ENCODE results near the gene SELENOW.
"Not testable (repeated sequence)": the region's sequence is repeated elsewhere in the genome, so short reads cannot be mapped to it uniquely, and the experiment has no call there.

Gene SELENOW

GRCh38 chr19:47780215-47780551 is 1.7 kb downstream of the SELENOW start:
- no peak for DNase-seq (ENCODE audit: extremely low read depth in 1 of 2, low read depth in 1 of 2)

DNA sequence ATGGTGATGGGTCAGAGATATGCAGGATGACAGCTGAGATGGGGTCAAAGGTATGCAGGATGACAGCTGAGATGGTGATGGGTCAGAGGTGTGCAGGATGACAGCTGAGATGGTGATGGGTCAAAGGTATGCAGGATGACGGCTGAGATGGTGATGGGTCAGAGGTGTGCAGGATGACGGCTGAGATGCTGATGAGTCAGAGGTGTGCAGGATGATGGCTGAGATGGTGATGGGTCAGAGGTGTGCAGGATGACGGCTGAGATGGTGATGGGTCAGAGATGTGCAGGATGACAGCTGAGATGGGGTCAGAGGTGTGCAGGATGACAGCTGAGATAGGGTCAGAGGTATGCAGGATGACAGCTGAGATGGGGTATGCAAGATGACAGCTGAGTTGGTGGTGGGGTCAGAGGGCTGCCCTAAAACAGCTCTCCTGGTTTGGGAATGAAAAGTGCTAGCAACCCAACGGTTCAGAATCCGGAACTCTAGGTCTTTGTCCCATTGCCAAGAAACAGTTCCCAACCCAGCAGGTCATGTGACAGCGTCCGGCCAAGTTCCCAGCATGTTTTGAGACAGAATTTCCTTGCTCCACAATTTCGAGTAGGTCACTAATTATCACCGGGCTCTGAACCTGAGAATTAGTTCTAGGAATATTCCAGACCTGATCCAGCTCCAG is 3.2 kb downstream of the SELENOW start:
- no peak for DNase-seq (ENCODE audit: extremely low read depth in 1 of 2, low read depth in 1 of 2)

DNA sequence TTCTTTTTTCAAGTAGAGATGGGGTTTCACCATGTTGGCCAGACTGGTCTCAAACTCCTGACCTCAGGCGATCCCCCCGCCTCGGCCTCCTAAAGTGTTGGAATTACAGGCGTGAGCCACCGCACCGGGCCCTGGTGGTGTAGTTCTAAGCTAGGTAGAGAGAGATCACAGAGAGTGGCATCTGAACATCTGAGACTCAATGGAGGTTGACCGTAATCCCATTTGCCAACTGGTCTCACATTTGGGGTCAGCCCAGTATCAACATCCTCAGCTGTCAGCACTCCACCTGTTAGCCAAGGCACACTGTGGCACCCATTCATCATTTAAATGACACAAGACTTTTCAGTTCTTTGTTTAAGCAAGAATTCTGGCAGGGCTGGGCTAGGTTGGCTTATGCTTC is 8.1 kb downstream of the SELENOW start:
- DNase-seq (ENCODE audit: extremely low read depth in 1 of 2, low read depth in 1 of 2): no peak

- not testable (repeated sequence) for DNase-seq (ENCODE audit: extremely low read depth in 1 of 2, low read depth in 1 of 2)
Observed at GRCh38 chr19:47787307-47787706, 8.8 kb downstream of the SELENOW start.

- DNase-seq (ENCODE audit: extremely low read depth in 1 of 2, low read depth in 1 of 2): not testable (repeated sequence)
Observed at GRCh38 chr19:47789811-47790210, 11.3 kb downstream of the SELENOW start.

DNA sequence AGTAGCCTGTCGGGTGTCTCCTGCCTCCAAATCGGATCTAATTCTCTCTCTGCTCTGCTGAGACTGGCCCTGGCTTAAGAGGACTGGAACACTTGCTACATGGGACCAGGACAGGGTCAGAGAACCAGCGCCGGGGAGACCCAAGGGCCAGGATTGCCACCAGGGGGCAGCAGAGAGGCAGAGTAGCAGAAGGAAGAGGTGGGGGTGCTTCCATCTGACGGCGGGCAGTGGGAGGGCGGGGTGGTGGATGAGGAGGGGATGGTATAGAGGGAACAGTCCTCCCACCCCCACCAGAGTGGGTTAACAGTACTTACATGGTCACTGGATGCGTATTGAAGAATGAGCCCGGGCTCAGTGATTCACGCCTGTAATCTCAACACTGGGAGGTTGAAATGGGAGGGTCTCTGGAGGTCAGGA is 11.9 kb downstream of the SELENOW start:
- peak; percentile 59 to 77 for DNase-seq (ENCODE audit: extremely low read depth in 1 of 2, low read depth in 1 of 2)

GRCh38 chr19:47792616-47793015 is 14.1 kb downstream of the SELENOW start:
- no peak for DNase-seq (ENCODE audit: extremely low read depth in 1 of 2, low read depth in 1 of 2)

DNA sequence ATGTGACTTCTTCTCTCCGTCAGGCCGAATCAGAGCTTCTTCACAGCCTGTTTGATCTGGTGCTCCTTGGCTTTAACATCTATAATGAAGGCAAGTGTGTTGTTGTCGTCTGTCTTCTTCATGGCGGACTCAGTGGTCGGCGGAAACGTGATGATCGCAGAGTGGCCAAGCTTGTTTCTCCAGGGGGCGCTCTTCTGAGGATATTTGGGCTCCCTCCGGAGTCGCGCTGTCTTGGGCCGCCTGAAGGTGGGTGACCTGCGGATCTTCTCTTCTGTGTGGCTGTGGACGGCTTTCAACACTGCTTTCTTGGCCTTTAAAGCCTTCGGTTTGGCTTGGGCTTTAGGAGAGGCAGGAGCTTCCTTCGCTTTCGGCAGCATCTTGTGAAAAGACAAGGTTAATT is 16.0 kb downstream of the SELENOW start:
- no peak for DNase-seq (ENCODE audit: extremely low read depth in 1 of 2, low read depth in 1 of 2)

DNA sequence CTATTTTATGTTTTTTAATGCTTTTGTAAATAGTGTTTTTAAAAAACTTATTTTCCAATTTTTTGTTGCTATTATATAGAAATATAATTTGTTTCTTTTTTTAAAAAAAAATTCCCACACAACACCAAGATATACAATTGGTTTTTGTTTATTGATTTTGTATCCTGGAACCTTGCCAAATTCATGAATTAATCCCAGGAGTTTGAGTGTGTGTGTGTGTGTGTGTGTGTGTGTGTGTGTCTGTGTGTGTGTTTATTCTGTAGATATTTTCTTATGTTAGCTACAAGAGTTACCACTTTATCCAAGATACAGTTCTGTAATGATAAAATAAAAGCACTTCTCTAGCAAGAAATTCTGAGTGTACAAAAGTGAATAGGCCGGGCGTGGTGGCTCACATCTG is 18.3 kb downstream of the SELENOW start:
- DNase-seq (ENCODE audit: extremely low read depth in 1 of 2, low read depth in 1 of 2): no peak

DNA sequence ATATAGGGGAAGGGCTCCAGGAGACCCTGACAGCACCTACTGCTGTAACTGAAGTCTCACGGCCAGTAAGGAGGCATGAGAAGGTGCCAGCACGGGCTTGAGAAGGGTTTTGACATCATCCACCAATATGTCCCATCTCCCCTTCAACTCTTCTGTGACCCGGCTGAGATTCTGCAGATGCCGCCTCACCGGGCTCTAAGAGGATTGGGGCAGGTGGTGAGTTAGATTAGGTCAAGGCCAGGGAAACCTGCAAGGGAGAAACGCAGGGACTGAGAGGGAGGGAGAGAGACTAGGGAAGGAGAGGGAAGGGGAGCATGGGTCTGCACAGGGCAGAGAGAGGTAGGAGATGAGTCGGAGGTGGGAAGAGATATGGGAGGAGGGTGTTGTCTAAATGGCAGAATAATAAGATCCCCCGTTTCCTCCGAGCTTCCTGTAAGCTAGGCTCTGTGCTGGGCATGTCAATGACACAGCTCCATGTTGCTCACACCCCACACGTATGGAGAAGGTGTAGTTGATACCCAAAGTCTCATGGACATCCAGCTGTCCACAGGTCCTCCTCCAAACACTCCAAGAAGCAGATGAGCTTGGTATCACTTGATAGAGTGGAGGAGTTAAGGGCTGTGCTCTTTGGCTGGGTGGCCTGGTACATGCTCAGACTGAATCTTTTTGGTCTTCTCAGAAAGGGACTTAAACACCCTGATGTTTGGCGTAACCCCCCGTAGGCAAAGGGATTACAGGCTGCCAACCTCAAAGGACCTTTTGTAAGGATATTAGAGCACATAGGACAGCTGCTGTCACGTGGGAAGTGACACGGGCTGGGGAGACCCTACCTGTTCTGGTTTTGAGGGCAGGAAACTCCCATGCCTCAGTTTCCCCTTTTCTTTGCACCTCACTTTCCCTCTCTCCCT is 19.7 kb downstream of the SELENOW start:
- no peak for DNase-seq (ENCODE audit: extremely low read depth in 1 of 2, low read depth in 1 of 2)

DNA sequence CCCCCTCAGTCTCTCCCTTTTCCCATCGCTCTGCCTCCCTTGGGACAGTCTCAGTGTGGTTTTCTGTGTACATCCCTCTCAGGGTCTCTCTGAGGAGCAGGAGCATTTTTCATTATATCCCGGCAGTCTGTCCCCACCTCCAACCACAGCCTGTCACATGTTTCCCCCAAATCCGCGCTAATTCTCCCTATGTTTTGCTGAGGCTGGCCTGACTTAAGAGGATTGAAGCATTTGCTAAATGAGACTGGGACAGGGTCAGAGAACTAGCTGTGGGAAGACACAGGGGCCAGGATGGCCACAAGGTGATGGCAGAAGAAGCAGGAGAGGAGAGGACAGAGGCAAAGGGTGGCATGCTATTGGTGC is 20.4 kb downstream of the SELENOW start:
- no peak for DNase-seq (ENCODE audit: extremely low read depth in 1 of 2, low read depth in 1 of 2)

DNA sequence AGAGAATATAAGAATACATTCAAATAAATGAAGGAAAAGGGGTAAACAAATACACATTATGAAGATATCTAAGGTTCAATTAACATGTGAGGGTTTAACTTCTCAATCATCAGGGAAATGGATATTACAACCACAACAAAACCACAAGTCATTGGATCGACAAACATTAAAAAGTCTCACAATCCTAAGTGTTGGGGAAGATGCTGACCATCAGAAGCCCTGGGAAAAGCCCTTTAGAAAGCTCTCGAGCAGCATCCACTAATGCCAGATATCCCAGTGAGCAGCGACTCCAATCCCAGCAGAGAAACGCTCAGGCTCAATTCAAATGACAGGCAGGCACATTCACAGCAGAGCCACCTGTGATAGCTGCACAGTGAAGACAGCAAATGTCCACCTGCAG is 22.8 kb downstream of the SELENOW start:
- no peak for DNase-seq (ENCODE audit: extremely low read depth in 1 of 2, low read depth in 1 of 2)

GRCh38 chr19:47802521-47803043 is 24.1 kb downstream of the SELENOW start:
- DNase-seq (ENCODE audit: extremely low read depth in 1 of 2, low read depth in 1 of 2): no peak

DNA sequence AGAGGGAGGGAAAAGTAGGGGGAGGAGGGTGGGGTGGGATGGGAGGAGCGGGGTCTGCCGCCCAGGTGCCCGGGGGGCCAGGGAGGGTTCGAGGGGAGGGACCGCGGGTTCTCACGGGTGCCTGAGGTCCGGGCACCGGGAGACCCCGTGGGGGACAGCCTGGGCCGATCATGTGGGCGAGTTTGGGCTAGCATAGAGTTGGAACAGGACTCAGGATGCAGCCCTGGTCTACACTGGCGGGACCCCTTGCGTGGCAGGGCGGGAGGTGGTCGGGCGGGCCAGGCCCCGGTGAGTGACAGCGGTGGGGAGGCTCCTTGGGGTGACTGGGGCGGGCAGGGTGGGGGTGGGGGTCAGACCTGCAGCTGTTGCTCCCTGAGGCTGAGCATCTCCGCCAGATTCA is 24.6 kb downstream of the SELENOW start:
- not testable (repeated sequence) for DNase-seq (ENCODE audit: extremely low read depth in 1 of 2, low read depth in 1 of 2)

DNA sequence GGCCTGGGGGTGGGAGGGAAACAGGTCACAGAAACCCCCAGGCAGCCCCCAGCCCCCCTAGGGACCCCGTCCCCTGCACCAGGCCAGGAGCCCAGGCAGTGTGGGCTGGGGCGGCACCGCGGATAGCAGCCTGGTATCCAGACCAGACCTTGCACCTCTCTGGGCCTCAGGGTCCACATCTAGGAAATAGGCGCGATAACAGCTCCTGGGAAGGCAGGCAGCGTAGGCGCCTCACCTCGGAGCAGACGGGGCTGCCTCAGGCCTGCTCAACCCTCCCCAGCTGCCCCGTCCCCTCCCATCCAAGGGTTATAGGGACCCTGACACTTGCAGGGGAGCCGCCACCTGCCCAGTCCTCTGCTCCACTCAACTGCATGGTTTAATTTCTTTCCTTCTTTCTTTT is 25.2 kb downstream of the SELENOW start:
- not testable (repeated sequence) for DNase-seq (ENCODE audit: extremely low read depth in 1 of 2, low read depth in 1 of 2)

GRCh38 chr19:47804451-47804850 is 25.9 kb downstream of the SELENOW start, which contains the start of gene TPRX1:
TPRX1 (minus strand) TSS chr19:47804551; CDS start chr19:47804539, 12 bp downstream.
- DNase-seq (ENCODE audit: extremely low read depth in 1 of 2, low read depth in 1 of 2): not testable (repeated sequence)

GRCh38 chr19:47805313-47805712 is 26.8 kb downstream of the SELENOW start:
- no peak for DNase-seq (ENCODE audit: extremely low read depth in 1 of 2, low read depth in 1 of 2)

DNA sequence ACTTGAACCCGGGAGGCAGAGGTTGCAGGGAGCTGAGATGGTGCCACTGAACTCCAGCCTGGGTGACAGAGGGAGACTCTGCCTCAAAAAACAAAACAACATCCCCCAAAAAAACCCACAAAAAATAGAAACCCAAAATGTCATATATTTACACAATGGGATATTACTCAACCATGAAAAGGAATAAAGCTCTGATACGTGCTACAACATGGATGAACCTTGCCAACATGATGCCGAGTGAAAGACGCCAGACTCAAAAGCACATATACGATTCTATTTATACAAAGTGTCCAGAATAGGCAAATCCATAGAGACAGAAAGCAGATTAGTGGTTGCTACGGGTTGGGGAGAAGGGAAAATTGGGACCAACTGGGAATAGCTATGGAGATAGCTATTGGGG is 27.9 kb downstream of the SELENOW start:
- no peak for DNase-seq (ENCODE audit: extremely low read depth in 1 of 2, low read depth in 1 of 2)

GRCh38 chr19:47813304-47813994 is 34.9 kb downstream of the SELENOW start:
- DNase-seq (ENCODE audit: extremely low read depth in 1 of 2, low read depth in 1 of 2): peak; percentile 50 to 68

GRCh38 chr19:47813995-47814328 is 35.5 kb downstream of the SELENOW start:
- no peak for DNase-seq (ENCODE audit: extremely low read depth in 1 of 2, low read depth in 1 of 2)

GRCh38 chr19:47816270-47816669 is 37.8 kb downstream of the SELENOW start:
- not testable (repeated sequence) for DNase-seq (ENCODE audit: extremely low read depth in 1 of 2, low read depth in 1 of 2)

All from stimulated activated CD8-positive, alpha-beta memory T cell treated with anti-CD3 and anti-CD28 coated beads, Interleukin-7, amount 100 ng/mL, for 48 hours (primary cell).